Activated T-helper 2 cell treated with anti-CD3 and anti-CD28 coated beads, Interferon-gamma antibody, Interleukin-2, Interleukin-4, amounts not matched to agents 10 μg/mL and 5 μg/mL and 100 μg/mL, durations not matched to agents 14 hours and 24 hours and 36 hours (primary cell): ENCODE results near the gene FTO. TPM values are rescaled to one million over a fixed set of nuclear protein-coding genes. Genes with fewer than 3 reads are reported as not detected.
A peak's percentile ranks its signal among the peaks of the same experiment; 100 is the strongest.
"Not testable (repeated sequence)": the region's sequence is repeated elsewhere in the genome, so short reads cannot be mapped to it uniquely, and the experiment has no call there.

Experiments
- DNase-seq: peaks from one replicate; pipeline ENCODE4 v3.0.0; 2021; ENCODE audit warnings: low spot score
- H3K27ac Mint-ChIP-seq: one replicate; pipeline ENCODE4 v1.8.0; 2021; ENCODE audit warnings: mixed read lengths
- H3K27me3 Mint-ChIP-seq: one replicate; pipeline ENCODE4 v1.8.0; 2021; ENCODE audit warnings: low read depth, mixed read lengths
- H3K36me3 Mint-ChIP-seq: one replicate; pipeline ENCODE4 v1.8.0; 2021; ENCODE audit warnings: low read depth, mixed read lengths
- H3K4me1 Mint-ChIP-seq: one replicate; pipeline ENCODE4 v1.8.0; 2021; ENCODE audit warnings: low read depth, mixed read lengths
- H3K4me3 Mint-ChIP-seq: one replicate; pipeline ENCODE4 v1.8.0; 2021; ENCODE audit warnings: low read depth, mild to moderate bottlenecking, moderate library complexity, mixed read lengths
- H3K9me3 Mint-ChIP-seq: one replicate; pipeline ENCODE4 v1.8.0; 2021; ENCODE audit warnings: mixed read lengths
- intact Hi-C: fragments of 100-400 bp; cut with micrococcal nuclease; formaldehyde crosslinking; loops from one replicate; pipeline ENCODE4 v1.15.1; 2023
- total RNA-seq: library from RNA; stranded (reverse); gene quantifications from 2 replicates; pipeline ENCODE4 v1.2.3, GENCODE V29; 2022

The FTO gene
- total RNA-seq, 1 donor from 2014 or later: 62.7 TPM

DNA sequence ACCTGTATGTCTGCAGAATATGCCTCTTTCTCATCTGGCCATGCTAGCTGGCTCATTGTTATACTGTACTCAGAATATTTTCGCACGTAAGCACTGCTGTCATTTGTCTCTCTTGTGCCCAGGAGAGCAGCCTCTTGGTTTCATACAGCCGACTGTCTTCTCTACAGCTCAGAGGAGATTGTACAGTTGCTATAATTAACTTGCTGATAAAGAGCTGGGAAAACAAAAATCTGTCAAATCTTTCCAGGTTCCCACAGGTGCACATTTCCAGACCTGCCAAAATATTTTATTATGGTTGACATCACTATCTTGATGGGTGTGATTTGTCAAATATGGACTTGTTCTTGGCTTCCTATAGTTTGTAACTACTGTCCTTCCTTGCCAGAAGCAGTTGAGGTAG, 122.7 kb downstream of the FTO start:
- no peaks in the 10 kb centered on the region for H3K9me3 Mint-ChIP-seq
- peaks cover 3% of the 10 kb centered on the region for H3K4me1 Mint-ChIP-seq
- H3K27me3 Mint-ChIP-seq: no peaks in the 10 kb centered on the region
- H3K36me3 Mint-ChIP-seq: peaks cover 5% of the 10 kb centered on the region
- intact Hi-C loops: no loop called here
- H3K4me3 Mint-ChIP-seq: no peak overlapping the region
- no peak for DNase-seq
- no peak overlapping the region for H3K27ac Mint-ChIP-seq

DNA sequence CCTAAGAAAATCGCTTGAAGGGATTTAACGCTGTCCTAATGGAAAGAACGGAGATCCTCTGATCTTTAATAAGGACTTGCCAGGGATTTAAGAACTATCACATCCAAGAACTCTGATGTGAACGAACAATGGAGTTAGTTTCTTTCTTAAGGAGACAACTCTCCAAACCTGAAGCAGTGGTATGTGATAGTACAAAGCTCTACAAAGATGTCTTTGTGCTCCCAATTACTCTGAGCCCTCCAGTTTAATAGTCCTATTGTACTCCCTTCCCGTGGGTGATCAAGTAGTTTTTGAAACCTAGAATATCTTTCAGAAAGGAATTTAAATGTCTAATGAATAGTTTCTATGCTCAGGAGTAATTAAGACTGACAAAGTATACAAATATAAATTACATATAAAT, 123.8 kb downstream of the FTO start:
- intact Hi-C loops: no loop called here
- peaks cover 4% of the 10 kb centered on the region for H3K4me1 Mint-ChIP-seq
- H3K27ac Mint-ChIP-seq: no peak overlapping the region
- no peak for DNase-seq
- no peaks in the 10 kb centered on the region for H3K9me3 Mint-ChIP-seq
- H3K27me3 Mint-ChIP-seq: no peaks in the 10 kb centered on the region
- H3K4me3 Mint-ChIP-seq: no peak overlapping the region
- peaks cover 7% of the 10 kb centered on the region for H3K36me3 Mint-ChIP-seq

DNA sequence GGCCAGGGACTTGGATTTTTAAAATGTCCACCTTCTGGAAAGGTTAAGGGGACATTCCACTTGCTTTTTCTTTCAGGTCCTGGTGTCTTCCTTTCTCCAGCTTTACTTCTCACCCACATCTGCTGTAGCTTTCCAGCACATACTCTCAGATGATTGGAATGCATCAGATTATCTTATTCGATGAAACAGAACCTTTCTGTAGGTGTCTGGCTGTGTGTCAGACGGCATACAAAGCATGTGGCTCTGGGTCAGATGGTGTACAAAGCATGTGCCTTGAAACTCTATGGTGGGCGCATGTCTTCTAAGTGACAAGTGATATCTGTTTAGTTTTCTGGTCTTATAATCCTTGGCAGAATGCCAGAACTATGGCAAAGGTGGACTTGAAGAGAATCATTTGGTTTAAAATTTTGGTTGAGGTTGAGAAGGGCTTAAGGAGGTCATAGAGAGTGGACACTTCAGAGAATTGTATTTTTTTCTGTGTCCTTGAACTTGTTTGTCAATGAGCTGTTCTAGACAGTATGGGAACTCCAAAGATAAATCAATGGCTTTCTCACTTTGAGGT, 125.3 kb downstream of the FTO start:
- intact Hi-C loops: no loop called here
- Mint-ChIP-seq H3K4me3 (no peak overlapping the region), H3K36me3 (peaks cover 8% of the 10 kb centered on the region), H3K27me3 (no peaks in the 10 kb centered on the region), H3K4me1 (peaks cover 4% of the 10 kb centered on the region), H3K27ac (no peak overlapping the region), H3K9me3 (no peaks in the 10 kb centered on the region)
- DNase-seq: no peak

DNA sequence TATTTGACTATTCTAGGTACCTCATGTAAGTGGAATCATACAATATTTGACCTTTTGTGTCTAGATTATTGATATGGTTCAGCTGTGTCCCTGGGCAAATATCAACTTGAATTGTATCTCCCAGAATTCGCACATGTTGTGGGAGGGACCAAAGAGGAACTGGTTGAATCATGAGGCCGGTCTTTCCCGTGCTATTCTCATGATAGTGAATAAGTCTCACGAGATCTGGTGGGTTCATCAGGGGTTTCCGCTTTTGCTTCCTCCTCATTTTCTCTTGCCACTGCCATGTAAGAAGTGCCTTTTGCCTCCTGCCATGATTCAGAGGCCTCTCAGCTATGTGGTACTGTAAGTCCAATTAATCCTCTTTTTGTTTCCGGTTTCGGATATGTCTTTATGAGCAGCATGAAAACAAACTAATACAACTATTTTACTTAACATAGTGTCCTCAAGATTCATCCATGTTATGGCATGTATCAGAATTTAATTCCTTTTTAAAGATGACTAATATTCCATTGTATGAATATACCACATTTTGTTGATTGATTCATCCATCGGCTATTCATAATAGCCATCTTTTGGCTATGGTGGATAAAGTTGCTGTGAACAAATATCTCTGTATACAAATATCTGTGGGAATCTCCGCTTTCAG, 129.1 kb downstream of the FTO start:
- H3K4me1 Mint-ChIP-seq: peaks cover 9% of the 10 kb centered on the region
- no peak for DNase-seq
- no peak overlapping the region for H3K4me3 Mint-ChIP-seq

DNA sequence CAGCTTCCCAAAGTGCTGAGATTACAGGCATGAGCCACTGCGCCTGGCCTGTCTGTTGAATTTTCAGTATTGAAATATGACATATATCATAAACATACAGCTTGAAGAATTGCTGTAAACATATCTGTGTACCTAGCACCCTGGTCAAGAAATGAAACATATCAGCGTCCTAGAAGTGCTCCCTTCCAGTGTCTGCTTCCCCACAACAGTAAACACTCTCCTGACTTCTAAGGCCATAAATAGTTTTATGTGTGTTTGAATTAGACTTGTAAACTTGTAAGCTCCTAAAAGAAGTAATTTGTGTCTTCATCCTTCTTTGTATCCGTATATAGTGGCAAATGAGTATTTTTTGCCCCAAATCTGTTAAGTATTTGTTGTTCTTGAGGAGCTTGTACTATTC, 132.2 kb downstream of the FTO start:
- intact Hi-C loops: no loop called here
- Mint-ChIP-seq H3K27ac (no peak overlapping the region), H3K36me3 (peaks cover 7% of the 10 kb centered on the region), H3K27me3 (no peaks in the 10 kb centered on the region), H3K4me3 (no peak overlapping the region), H3K9me3 (no peaks in the 10 kb centered on the region), H3K4me1 (peaks cover 9% of the 10 kb centered on the region)
- DNase-seq: no peak

More for the DNA sequence above, 129.1 kb downstream of the FTO start:
- H3K27ac Mint-ChIP-seq: no peak overlapping the region
- H3K9me3 Mint-ChIP-seq: no peaks in the 10 kb centered on the region
- H3K36me3 Mint-ChIP-seq: peaks cover 11% of the 10 kb centered on the region
- no peaks in the 10 kb centered on the region for H3K27me3 Mint-ChIP-seq
- intact Hi-C loops: no loop called here

DNA sequence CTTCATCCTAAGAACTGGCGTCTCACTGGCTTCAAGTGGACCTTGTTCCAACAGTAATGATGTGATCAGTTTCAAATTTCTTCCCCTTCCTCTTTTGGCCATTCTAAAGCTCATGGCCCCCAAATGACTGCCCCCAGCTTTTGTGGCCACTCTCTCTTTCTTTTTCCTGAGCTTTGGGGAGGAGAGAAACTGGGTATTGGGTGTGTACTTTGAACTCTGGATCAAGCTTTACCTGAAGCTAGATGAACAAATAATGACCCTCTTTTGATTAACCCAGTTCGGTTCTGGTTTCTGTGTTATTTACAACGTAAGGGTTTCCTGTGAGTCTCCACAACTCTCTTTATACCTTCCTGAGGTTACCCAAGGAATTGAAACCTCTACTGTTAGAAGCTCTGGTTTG, 132.7 kb downstream of the FTO start:
- peaks cover 7% of the 10 kb centered on the region for H3K4me1 Mint-ChIP-seq
- H3K36me3 Mint-ChIP-seq: peaks cover 7% of the 10 kb centered on the region

DNA sequence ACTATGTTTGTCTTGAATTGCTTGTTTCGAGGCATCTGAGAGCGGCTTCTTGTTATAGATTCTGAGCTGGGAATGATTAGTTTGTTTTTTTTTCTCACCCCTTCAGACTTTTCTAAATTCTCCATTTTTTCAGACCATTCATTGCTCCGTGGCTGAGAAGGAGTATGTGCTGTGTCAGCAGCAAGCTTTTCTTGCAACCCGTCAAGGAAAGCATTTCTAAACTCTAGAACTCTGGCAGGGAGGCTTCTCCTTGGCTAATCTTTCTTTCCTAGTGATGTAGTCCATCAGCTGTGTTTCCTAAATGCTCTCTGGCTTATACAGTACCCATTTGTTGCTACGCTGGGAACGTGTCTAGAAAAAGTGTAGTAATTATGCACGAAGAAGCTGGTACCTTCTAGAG, 133.5 kb downstream of the FTO start:
- intact Hi-C loops: no loop called here
- H3K4me1 Mint-ChIP-seq: peaks cover 6% of the 10 kb centered on the region
- no peaks in the 10 kb centered on the region for H3K27me3 Mint-ChIP-seq
- no peak overlapping the region for H3K27ac Mint-ChIP-seq
- H3K9me3 Mint-ChIP-seq: no peaks in the 10 kb centered on the region
- H3K4me3 Mint-ChIP-seq: no peak overlapping the region
- H3K36me3 Mint-ChIP-seq: peaks cover 7% of the 10 kb centered on the region
- DNase-seq: no peak

More for the DNA sequence above, 132.7 kb downstream of the FTO start:
- DNase-seq: no peak
- Mint-ChIP-seq H3K9me3 (no peaks in the 10 kb centered on the region), H3K27me3 (no peaks in the 10 kb centered on the region), H3K27ac (no peak overlapping the region), H3K4me3 (no peak overlapping the region)
- intact Hi-C loops: no loop called here

DNA sequence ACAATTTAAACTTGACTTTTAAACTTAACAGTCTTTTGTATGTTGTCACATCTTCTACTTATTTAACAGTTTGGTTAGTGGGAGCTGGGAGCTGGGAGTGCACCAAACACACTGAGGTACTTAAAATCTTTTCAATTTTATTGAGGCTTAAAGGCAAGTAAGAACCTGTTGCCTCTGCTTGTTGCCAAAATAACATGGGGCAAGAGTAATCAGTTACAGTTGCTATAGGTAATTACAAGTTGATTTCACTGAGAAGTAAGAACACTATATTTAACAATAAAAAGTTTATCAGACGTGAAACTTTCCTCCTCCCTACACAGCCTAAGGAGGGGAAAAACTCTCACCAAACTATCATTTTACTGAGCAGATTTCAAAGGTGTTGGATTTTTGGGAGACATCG, 135.2 kb downstream of the FTO start:
- intact Hi-C loops: no loop called here
- Mint-ChIP-seq H3K4me1 (peaks cover 6% of the 10 kb centered on the region), H3K27ac (no peak overlapping the region), H3K4me3 (no peak overlapping the region), H3K27me3 (no peaks in the 10 kb centered on the region), H3K36me3 (peaks cover 4% of the 10 kb centered on the region), H3K9me3 (no peaks in the 10 kb centered on the region)
- no peak for DNase-seq

DNA sequence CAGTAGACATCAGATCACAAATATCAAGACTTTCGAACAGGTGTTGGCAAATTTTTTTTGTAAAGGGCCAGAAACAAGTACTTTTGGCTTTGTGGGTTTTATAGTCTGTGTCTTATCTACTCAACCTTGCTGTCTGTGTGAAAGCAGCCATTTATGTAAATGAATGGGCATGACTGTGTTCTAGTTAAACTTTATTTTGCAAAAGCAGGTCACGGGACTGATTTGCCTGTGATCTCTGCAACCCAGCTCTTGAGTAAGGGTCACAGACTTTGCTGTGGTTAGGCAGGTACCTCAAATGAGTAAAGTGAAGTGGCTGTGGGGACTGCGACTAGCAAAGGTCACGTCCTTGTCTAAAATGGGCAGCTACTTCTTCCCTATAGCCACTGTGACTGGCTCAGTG, 136.5 kb downstream of the FTO start:
- intact Hi-C loops: no loop called here
- peaks cover 12% of the 10 kb centered on the region for H3K36me3 Mint-ChIP-seq
- no peaks in the 10 kb centered on the region for H3K27me3 Mint-ChIP-seq
- H3K4me1 Mint-ChIP-seq: peaks cover 9% of the 10 kb centered on the region
- H3K4me3 Mint-ChIP-seq: no peak overlapping the region
- H3K27ac Mint-ChIP-seq: no peak overlapping the region
- H3K9me3 Mint-ChIP-seq: no peaks in the 10 kb centered on the region
- DNase-seq: no peak

DNA sequence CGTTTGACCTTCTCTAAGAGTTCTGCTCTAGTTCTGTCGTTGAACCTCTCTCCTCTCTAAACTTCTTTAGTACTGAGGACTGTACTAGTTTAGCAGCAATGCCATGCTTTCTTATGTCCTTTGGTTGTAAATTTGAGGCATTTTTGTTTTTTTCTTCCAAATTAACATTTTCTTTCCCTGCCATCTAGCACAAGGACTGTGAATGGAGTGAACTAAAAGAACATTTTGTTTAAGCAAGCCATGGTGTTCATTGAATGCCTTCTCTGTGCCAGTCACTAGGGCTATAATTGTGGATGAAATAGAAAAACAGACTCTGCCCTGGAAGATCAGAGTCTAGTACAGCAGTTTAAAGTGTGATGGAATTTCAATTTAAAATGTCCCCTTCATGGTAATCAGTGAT, 137.9 kb downstream of the FTO start:
- no peak overlapping the region for H3K4me3 Mint-ChIP-seq
- no peaks in the 10 kb centered on the region for H3K9me3 Mint-ChIP-seq
- H3K4me1 Mint-ChIP-seq: peaks cover 15% of the 10 kb centered on the region
- intact Hi-C loops: no loop called here
- no peak overlapping the region for H3K27ac Mint-ChIP-seq
- no peaks in the 10 kb centered on the region for H3K27me3 Mint-ChIP-seq
- peaks cover 19% of the 10 kb centered on the region for H3K36me3 Mint-ChIP-seq
- DNase-seq: no peak

DNA sequence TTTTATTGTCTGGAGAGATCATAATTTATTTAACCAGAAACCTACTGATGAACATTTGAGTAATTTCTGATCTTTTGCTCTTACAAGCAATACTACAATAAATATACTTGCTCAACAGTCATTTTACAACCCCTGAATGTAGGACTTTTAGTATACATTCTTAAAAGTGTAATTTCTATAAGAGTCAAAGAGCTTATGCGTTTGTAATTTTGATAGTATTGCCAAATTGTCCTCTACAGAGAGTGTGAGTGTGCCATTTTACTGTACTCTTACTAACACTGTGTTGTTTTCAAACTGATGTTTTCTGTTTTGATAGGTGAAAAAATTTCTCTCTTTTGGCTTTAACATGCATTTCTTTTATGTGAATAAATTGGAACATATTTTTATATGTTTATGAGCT, 139.1 kb downstream of the FTO start:
- peaks cover 15% of the 10 kb centered on the region for H3K4me1 Mint-ChIP-seq
- intact Hi-C loops: no loop called here
- no peaks in the 10 kb centered on the region for H3K27me3 Mint-ChIP-seq
- no peak overlapping the region for H3K4me3 Mint-ChIP-seq
- H3K36me3 Mint-ChIP-seq: peaks cover 16% of the 10 kb centered on the region
- no peaks in the 10 kb centered on the region for H3K9me3 Mint-ChIP-seq
- DNase-seq: no peak
- no peak overlapping the region for H3K27ac Mint-ChIP-seq

DNA sequence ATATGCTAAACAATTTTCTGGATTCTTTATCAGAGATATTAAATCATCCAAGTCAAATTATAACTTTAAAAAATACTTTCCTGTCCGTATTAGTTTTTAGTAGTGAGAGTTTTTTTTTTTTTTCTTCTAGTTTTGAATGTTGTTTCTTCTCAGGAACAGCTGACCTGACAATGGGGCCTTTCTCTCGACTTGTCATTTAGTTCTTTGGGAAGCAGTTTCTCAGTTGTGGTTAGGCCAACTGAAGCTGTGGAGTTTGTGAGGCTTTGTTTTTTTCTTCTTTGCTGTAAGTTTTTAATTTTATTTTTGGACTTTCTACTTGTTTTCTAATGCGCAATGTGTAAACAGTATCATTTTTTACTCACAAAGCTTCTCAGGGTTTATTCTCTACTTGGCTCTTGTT, 140.8 kb downstream of the FTO start:
- H3K4me1 Mint-ChIP-seq: peaks cover 21% of the 10 kb centered on the region
- intact Hi-C loops: no loop called here
- peak overlapping the region; percentile 31 for H3K27ac Mint-ChIP-seq
- no peak overlapping the region for H3K4me3 Mint-ChIP-seq
- no peaks in the 10 kb centered on the region for H3K9me3 Mint-ChIP-seq
- peaks cover 20% of the 10 kb centered on the region for H3K36me3 Mint-ChIP-seq
- no peaks in the 10 kb centered on the region for H3K27me3 Mint-ChIP-seq
- no peak for DNase-seq

DNA sequence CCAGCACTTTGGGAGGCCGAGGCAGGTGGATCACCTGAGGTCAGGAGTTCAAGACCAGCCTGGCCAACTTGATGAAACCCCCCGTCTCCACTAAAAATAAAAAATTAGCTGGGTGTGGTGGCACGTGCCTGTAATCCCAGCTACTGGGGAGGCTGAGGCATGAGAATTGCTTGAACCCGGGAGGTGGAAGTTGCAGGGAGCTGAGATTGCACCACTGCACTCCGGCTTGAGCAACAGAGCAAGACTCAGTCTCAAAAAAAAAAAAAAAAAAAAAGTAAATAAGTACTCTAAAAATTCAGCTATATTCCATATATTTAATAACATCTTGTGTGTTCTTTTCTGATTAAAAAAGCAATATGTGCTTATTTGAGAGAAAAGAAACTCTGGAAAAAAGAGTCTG, 142.6 kb downstream of the FTO start:
- H3K27ac Mint-ChIP-seq, H3K4me3 Mint-ChIP-seq, DNase-seq, H3K9me3 Mint-ChIP-seq, intact Hi-C loops, H3K27me3 Mint-ChIP-seq: not testable (repeated sequence)
- peaks cover 20% of the 10 kb centered on the region for H3K36me3 Mint-ChIP-seq
- peaks cover 21% of the 10 kb centered on the region for H3K4me1 Mint-ChIP-seq

DNA sequence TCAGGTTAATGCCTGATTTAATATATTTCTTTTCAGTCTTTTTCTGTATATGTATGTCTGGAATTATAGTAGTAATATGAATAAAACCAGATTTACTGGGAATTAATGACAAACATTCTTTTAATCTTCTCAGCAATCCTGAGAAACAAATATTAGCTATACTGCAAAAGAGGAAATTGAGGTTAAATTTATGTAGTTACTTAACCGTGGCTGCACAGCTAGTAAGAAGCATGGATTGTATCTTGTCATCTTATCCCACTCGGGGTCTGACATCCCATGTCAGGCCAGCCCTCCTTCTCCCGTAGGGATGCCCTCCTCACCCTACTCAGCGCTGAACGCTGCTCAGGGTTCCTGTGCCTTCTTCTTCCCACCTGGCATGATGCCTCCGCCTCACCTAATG, 143.0 kb downstream of the FTO start:
- DNase-seq: no peak
- peaks cover 21% of the 10 kb centered on the region for H3K4me1 Mint-ChIP-seq
- intact Hi-C loops: no loop called here
- no peak overlapping the region for H3K27ac Mint-ChIP-seq
- peaks cover 20% of the 10 kb centered on the region for H3K36me3 Mint-ChIP-seq
- no peaks in the 10 kb centered on the region for H3K9me3 Mint-ChIP-seq
- no peak overlapping the region for H3K4me3 Mint-ChIP-seq
- no peaks in the 10 kb centered on the region for H3K27me3 Mint-ChIP-seq
